DMS 273 (cell line): Measurements from ENCODE around the gene RNASE11.
"Not testable (repeated sequence)": the region's sequence is repeated elsewhere in the genome, so short reads cannot be mapped to it uniquely, and the experiment has no call there.

Experiments
- DNase-seq: peaks from one replicate; lab custom pipeline; 2025; ENCODE audit not compliant: unreplicated experiment; lab: John Stamatoyannopoulos, UW

The RNASE11 gene

GRCh38 chr14:20583142-20583541, 4.7 kb downstream of the RNASE11 start:
- no peak for DNase-seq

- DNase-seq: no peak
Observed at GRCh38 chr14:20580242-20580641, 7.6 kb downstream of the RNASE11 start.

- no peak for DNase-seq
Observed at GRCh38 chr14:20578784-20579502, 8.9 kb downstream of the RNASE11 start.

- DNase-seq: no peak
Observed at GRCh38 chr14:20578325-20578724, 9.5 kb downstream of the RNASE11 start.

GRCh38 chr14:20572382-20572990, 15.3 kb downstream of the RNASE11 start:
- DNase-seq: not testable (repeated sequence)

GRCh38 chr14:20570720-20571119, 17.1 kb downstream of the RNASE11 start:
- not testable (repeated sequence) for DNase-seq

- not testable (repeated sequence) for DNase-seq
Observed at GRCh38 chr14:20569865-20570264, 17.9 kb downstream of the RNASE11 start.

GRCh38 chr14:20569066-20569465, 18.7 kb downstream of the RNASE11 start:
- no peak for DNase-seq

- DNase-seq: no peak
Observed at GRCh38 chr14:20568393-20568792, 19.4 kb downstream of the RNASE11 start.

- DNase-seq: not testable (repeated sequence)
Observed at GRCh38 chr14:20567199-20567598, 20.6 kb downstream of the RNASE11 start.

- DNase-seq: no peak
Observed at GRCh38 chr14:20564501-20564997, 23.3 kb downstream of the RNASE11 start.

GRCh38 chr14:20563971-20564370, 23.8 kb downstream of the RNASE11 start:
- no peak for DNase-seq

- DNase-seq: no peak
Observed at GRCh38 chr14:20560961-20561360, 26.8 kb downstream of the RNASE11 start, which contains the start of gene RNASE9. RNASE9 (minus strand) TSS chr14:20561047.

GRCh38 chr14:20559461-20559904, 28.3 kb downstream of the RNASE11 start:
- DNase-seq: no peak

- no peak for DNase-seq
Observed at GRCh38 chr14:20557212-20557542, 30.6 kb downstream of the RNASE11 start.

- DNase-seq: no peak
Observed at GRCh38 chr14:20556500-20557211, 31.1 kb downstream of the RNASE11 start.

- DNase-seq: no peak
Observed at GRCh38 chr14:20555845-20556244, 32.0 kb downstream of the RNASE11 start.

GRCh38 chr14:20553024-20553423, 34.8 kb downstream of the RNASE11 start:
- no peak for DNase-seq

GRCh38 chr14:20551606-20552005, 36.2 kb downstream of the RNASE11 start:
- no peak for DNase-seq

- no peak for DNase-seq
Observed at GRCh38 chr14:20550926-20551325, 36.9 kb downstream of the RNASE11 start.

- no peak for DNase-seq
Observed at GRCh38 chr14:20548414-20549158, 39.2 kb downstream of the RNASE11 start.
